Endothelial cell of umbilical vein (primary cell): Measurements from ENCODE around the gene RNF40. TPM values are rescaled to one million over a fixed set of nuclear protein-coding genes. Genes with fewer than 3 reads are reported as not detected.

Experiments
- BruUV-seq: library from RNA; stranded (reverse); fragments of 400-500 nt; replicated peaks from 2 replicates; lab custom pipeline; 2021; lab: Mats Ljungman, UMichigan
- CTCF ChIA-PET: fragments of 300-600, 350-600 bp; sonication (Branson Sonifier 250); formaldehyde crosslinking; loops from one replicate; lab custom pipeline; 2021; ENCODE audit warnings: antibody characterized with exemption, inconsistent platforms; lab: Charles Lee
- POLR2A ChIA-PET: fragments of 300-600, 350-600 bp; sonication (Branson Sonifier 250); formaldehyde crosslinking; loops from one replicate; lab custom pipeline; 2021; ENCODE audit warnings: antibody characterized with exemption, inconsistent platforms; lab: Charles Lee
- DNase-seq: peaks from one replicate; pipeline ENCODE4 v3.0.0-alpha.2; 2011; ENCODE audit warnings: low read depth, low spot score
- FAIRE-seq: peaks from 2 replicates; lab custom pipeline; 2011; peaks lifted over from hg19 to GRCh38; lab: Jason Lieb, UNC
- H2AFZ ChIP-seq: 2 replicates; pipeline ENCODE4 v1.6.0; 2012; ENCODE audit warnings: low read depth, low read length, control low read depth, inconsistent platforms
- H3K27ac ChIP-seq: 2 replicates; pipeline ENCODE4 v1.5.1; 2011; ENCODE audit warnings: low read depth, mild to moderate bottlenecking, control low read depth, low read length, moderate library complexity; ENCODE audit not compliant: insufficient read depth
- H3K27me3 ChIP-seq, 2 experiments: 2 replicates each; pipeline versions ENCODE4 v1.6.0 to v1.6.1; 2011; ENCODE audit warnings: low read length in 2 of 2, mixed read lengths in 1 of 2; ENCODE audit not compliant: control insufficient read depth in 2 of 2, insufficient read depth in 2 of 2
- H3K36me3 ChIP-seq, 2 experiments: 2 replicates in 1 of 2; 3 replicates in 1 of 2; pipeline ENCODE4 v1.5.1; 2011; ENCODE audit warnings: low read length in 2 of 2, mild to moderate bottlenecking in 1 of 2, moderate library complexity in 1 of 2; ENCODE audit not compliant: control insufficient read depth in 2 of 2, insufficient read depth in 2 of 2; ENCODE audit errors: extremely low read depth in 1 of 2
- H3K4me1 ChIP-seq: 3 replicates; pipeline ENCODE4 v1.5.1; 2011; ENCODE audit warnings: mild to moderate bottlenecking, low read length; ENCODE audit not compliant: control insufficient read depth, insufficient read depth; ENCODE audit errors: extremely low read depth
- H3K4me2 ChIP-seq: 2 replicates; pipeline ENCODE4 v1.6.1; 2011; ENCODE audit warnings: low read length, control low read depth, mixed read lengths; ENCODE audit not compliant: insufficient read depth
- H3K4me3 ChIP-seq, 3 experiments: fragments of 200-600 bp in 1 of 3; sonication (generic), shearing (Covaris generic) in 1 of 3; replicated peaks in 1 of 3; 2 replicates each; pipeline ENCODE4 v1.5.1; 2011 to 2016; ENCODE audit warnings: control low read depth in 3 of 3, low read length in 3 of 3, mild to moderate bottlenecking in 2 of 3, inconsistent platforms in 1 of 3, low read depth in 1 of 3, moderate library complexity in 1 of 3; ENCODE audit not compliant: insufficient read depth in 1 of 3
- H3K79me2 ChIP-seq: 2 replicates; pipeline ENCODE4 v1.6.0; 2012; ENCODE audit warnings: low read length, inconsistent platforms; ENCODE audit not compliant: control insufficient read depth, insufficient read depth
- H3K9ac ChIP-seq: replicated peaks from 2 replicates; pipeline ENCODE3; 2011; ENCODE audit warnings: low read length, control low read depth; ENCODE audit not compliant: insufficient read depth; ENCODE audit errors: extremely low read depth
- H3K9me1 ChIP-seq: replicated peaks from 3 replicates; pipeline ENCODE4 v1.6.0; 2011; ENCODE audit warnings: mild to moderate bottlenecking, low read length; ENCODE audit not compliant: control insufficient read depth, insufficient read depth; ENCODE audit errors: extremely low read depth
- H3K9me3 ChIP-seq: replicated peaks from 2 replicates; pipeline ENCODE4 v1.5.1; 2012; ENCODE audit warnings: low read length, inconsistent platforms; ENCODE audit not compliant: control insufficient read depth, insufficient read depth
- H4K20me1 ChIP-seq: replicated peaks from 2 replicates; pipeline ENCODE3; 2011; ENCODE audit warnings: mild to moderate bottlenecking, low read length; ENCODE audit not compliant: control insufficient read depth, insufficient read depth; ENCODE audit errors: extremely low read depth
- FOS ChIP-seq: IDR thresholded peaks from 2 replicates; pipeline ENCODE4 v1.6.1; 2011; ENCODE audit warnings: mild to moderate bottlenecking, low read length, moderate library complexity, borderline replicate concordance; ENCODE audit not compliant: insufficient read depth
- GATA2 ChIP-seq: IDR thresholded peaks from 2 replicates; pipeline ENCODE4 v1.7.0; 2011; ENCODE audit warnings: low read depth, mild to moderate bottlenecking, moderate library complexity, mixed read lengths, low read length; ENCODE audit not compliant: insufficient read length, insufficient read depth
- MAX ChIP-seq: IDR thresholded peaks from 2 replicates; pipeline ENCODE4 v1.6.1; 2011; ENCODE audit not compliant: insufficient read depth, insufficient read length
- POLR2A ChIP-seq: IDR thresholded peaks from 2 replicates; pipeline ENCODE4 v1.6.1; 2012; ENCODE audit warnings: low read depth, mild to moderate bottlenecking, control low read depth, low read length
- dilution Hi-C: fragments of 300-500 bp; cut with MboI; formaldehyde crosslinking; loops from one replicate; pipeline ENCODE4 v1.15.0; 2019; ENCODE audit warnings: low sequenced_read_pairs; ENCODE audit not compliant: extremely low pct_ligation_motif_present
- intact Hi-C: fragments of 100-400 bp; cut with micrococcal nuclease; formaldehyde crosslinking; loops from one replicate; pipeline ENCODE4 v1.10.0; 2022
- polyA plus RNA-seq, 4 experiments: library from polyadenylated mRNA; depleted of rRNA in 3 of 4; stranded (reverse) in 3 of 4; unstranded in 1 of 4; fragments of >200 nt; gene quantifications; 2 replicates each; pipeline versions ENCODE4 v1.2.1 to v1.2.3, GENCODE V29; 2011 to 2012; ENCODE audit warnings: missing spikeins in 1 of 4
- total RNA-seq: library from RNA; stranded (reverse); gene quantifications from 2 replicates; pipeline ENCODE4 v1.2.3, GENCODE V29; 2021
- TF ChIP-seq, protein P1 (sequence below), 2 donors: IDR thresholded peaks; 1 replicate in 1 of 2; 2 replicates in 1 of 2; pipeline ENCODE4 v1.5.1; 2011; ENCODE audit warnings: low read length in 2 of 2, mild to moderate bottlenecking in 2 of 2, moderate library complexity in 2 of 2, control low read depth in 1 of 2, inconsistent platforms in 1 of 2, low read depth in 1 of 2; ENCODE audit not compliant: insufficient read depth in 1 of 2; ENCODE audit errors: extremely low read depth in 1 of 2

Gene RNF40
- total and polyA plus RNA-seq, 2 donors (not counting 3 experiments of a cell fraction or from before 2014, with no cell fraction given), result 60.5 to 102 TPM

- no peaks in the 10 kb centered on the region for H3K4me1 ChIP-seq
- no peak overlapping the region for H3K4me3 ChIP-seq
- peaks cover 36 to 43% of the 10 kb centered on the region in 2 experiments for H3K36me3 ChIP-seq
- TF ChIP-seq, protein P1, sequence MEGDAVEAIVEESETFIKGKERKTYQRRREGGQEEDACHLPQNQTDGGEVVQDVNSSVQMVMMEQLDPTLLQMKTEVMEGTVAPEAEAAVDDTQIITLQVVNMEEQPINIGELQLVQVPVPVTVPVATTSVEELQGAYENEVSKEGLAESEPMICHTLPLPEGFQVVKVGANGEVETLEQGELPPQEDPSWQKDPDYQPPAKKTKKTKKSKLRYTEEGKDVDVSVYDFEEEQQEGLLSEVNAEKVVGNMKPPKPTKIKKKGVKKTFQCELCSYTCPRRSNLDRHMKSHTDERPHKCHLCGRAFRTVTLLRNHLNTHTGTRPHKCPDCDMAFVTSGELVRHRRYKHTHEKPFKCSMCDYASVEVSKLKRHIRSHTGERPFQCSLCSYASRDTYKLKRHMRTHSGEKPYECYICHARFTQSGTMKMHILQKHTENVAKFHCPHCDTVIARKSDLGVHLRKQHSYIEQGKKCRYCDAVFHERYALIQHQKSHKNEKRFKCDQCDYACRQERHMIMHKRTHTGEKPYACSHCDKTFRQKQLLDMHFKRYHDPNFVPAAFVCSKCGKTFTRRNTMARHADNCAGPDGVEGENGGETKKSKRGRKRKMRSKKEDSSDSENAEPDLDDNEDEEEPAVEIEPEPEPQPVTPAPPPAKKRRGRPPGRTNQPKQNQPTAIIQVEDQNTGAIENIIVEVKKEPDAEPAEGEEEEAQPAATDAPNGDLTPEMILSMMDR (IDR thresholded peaks at IDR 0.05; ENCODE audit: extremely low read depth in 1 of 2, insufficient read depth in 1 of 2, low read depth in 1 of 2, low read length in 2 of 2), result no peak
- H3K4me2 ChIP-seq, result no peak overlapping the region
- no peak overlapping the region for H2AFZ ChIP-seq
- no peaks in the 10 kb centered on the region for H3K9me3 ChIP-seq
- dilution Hi-C loops (no loop called here), intact Hi-C loops (no loop called here)
- FAIRE-seq, result no peak
- peaks cover 4% of the 10 kb centered on the region for H3K79me2 ChIP-seq
- no peak overlapping the region for H3K9ac ChIP-seq
- H4K20me1 ChIP-seq, result no peaks in the 10 kb centered on the region
- ChIA-PET CTCF (no interaction called here), POLR2A (no interaction called here)
- no peak overlapping the region for H3K27ac ChIP-seq
- no peaks in the 10 kb centered on the region for H3K9me1 ChIP-seq
- H3K27me3 ChIP-seq, result no peaks in the 10 kb centered on the region
- no peak for DNase-seq
- no TSS peak for BruUV-seq
Observed at GRCh38 chr16:30728899-30729672, 33.0 kb upstream of the RNF40 start.

GRCh38 chr16:30731411-30731810, 30.7 kb upstream of the RNF40 start:
- Histone ChIP-seq H4K20me1 (no peaks in the 10 kb centered on the region), H3K9ac (no peak overlapping the region), H3K4me1 (no peaks in the 10 kb centered on the region), H3K27ac (no peak overlapping the region), H3K9me3 (no peaks in the 10 kb centered on the region), H3K9me1 (no peaks in the 10 kb centered on the region), H3K4me3 (no peak overlapping the region), H2AFZ (no peak overlapping the region), H3K4me2 (no peak overlapping the region), H3K79me2 (no peaks in the 10 kb centered on the region), H3K36me3 (peaks cover 24 to 44% of the 10 kb centered on the region in 2 experiments), H3K27me3 (no peaks in the 10 kb centered on the region)
- no peak for FAIRE-seq
- ChIA-PET CTCF (interaction anchor here (1.3 to 1.5 kb wide), 2 partner anchors 9 to 19 kb away, joined by 3 to 5 read pairs; a partner anchor contains a TSS), POLR2A (no interaction called here)
- intact Hi-C loops (no loop called here), dilution Hi-C loops (no loop called here)
- DNase-seq, result no peak
- TF ChIP-seq POLR2A, result no peak
- TF ChIP-seq, protein P1 (IDR thresholded peaks at IDR 0.05; ENCODE audit: extremely low read depth in 1 of 2, insufficient read depth in 1 of 2, low read depth in 1 of 2, low read length in 2 of 2), result no peak
- no peak for TF ChIP-seq MAX
- no peak for TF ChIP-seq GATA2
- no peak for TF ChIP-seq FOS
- BruUV-seq, result no TSS peak
